ENCODE results near the gene SOX11. TPM values are rescaled to one million over a fixed set of nuclear protein-coding genes. Genes with fewer than 3 reads are reported as not detected.

SOX11 gene
- total RNA-seq, 1 donor from 2014 or later = 0.84 TPM

DNA sequence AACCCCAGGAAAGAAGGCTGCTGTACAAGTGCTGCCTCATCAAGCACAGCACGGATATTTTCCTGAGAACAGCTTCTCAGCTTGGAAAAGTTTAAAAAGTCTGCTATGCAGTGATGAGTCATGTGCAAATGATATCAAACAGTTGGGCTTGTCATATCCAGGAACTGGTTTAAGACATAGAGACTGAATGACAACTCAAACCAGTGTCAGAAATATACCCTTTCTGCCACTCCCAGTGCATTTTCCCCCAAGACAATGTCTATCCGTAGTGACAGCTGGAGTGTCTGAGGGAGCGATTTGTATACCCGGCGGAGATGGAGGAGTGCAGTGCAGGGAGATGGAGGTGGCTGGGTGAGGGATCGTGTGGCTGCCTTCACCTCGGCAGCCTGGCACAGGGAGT is 28.2 kb downstream of the SOX11 start:
- intact Hi-C loops (cut with DNase I) = no loop called here
- Histone ChIP-seq H3K27me3 (no peaks in the 10 kb centered on the region), H3K27ac (no peak overlapping the region), H3K4me3 (no peak overlapping the region), H3K4me1 (no peaks in the 10 kb centered on the region), H3K9me3 (no peaks in the 10 kb centered on the region), H3K36me3 (no peaks in the 10 kb centered on the region)
- ATAC-seq = no peak
- TF ChIP-seq, protein P1, sequence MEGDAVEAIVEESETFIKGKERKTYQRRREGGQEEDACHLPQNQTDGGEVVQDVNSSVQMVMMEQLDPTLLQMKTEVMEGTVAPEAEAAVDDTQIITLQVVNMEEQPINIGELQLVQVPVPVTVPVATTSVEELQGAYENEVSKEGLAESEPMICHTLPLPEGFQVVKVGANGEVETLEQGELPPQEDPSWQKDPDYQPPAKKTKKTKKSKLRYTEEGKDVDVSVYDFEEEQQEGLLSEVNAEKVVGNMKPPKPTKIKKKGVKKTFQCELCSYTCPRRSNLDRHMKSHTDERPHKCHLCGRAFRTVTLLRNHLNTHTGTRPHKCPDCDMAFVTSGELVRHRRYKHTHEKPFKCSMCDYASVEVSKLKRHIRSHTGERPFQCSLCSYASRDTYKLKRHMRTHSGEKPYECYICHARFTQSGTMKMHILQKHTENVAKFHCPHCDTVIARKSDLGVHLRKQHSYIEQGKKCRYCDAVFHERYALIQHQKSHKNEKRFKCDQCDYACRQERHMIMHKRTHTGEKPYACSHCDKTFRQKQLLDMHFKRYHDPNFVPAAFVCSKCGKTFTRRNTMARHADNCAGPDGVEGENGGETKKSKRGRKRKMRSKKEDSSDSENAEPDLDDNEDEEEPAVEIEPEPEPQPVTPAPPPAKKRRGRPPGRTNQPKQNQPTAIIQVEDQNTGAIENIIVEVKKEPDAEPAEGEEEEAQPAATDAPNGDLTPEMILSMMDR (IDR thresholded peaks at IDR 0.05) = no peak
- DNase-seq = no peak

DNA sequence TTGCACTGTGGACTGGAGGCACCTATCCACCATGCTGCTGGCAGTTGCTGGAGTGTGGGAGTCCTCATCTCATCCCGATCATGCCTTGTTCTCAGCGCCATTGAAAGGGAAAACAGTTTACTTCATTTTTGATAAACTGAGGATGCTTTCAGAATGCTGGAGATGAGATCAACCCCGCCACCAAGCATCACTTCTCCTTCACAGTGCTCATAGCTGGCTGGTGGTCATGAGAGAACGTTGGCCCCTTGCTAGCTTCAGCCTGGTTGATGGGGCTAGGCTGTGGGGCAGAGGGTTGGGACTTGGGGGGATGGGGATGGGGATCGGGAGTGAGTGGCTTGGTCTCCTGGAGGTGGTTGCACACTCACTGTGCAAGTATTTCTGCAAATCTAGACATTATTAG is 30.1 kb downstream of the SOX11 start:
- Histone ChIP-seq H3K27ac (no peak overlapping the region), H3K27me3 (no peaks in the 10 kb centered on the region), H3K4me3 (no peak overlapping the region), H3K36me3 (no peaks in the 10 kb centered on the region), H3K9me3 (no peaks in the 10 kb centered on the region), H3K4me1 (no peaks in the 10 kb centered on the region)
- DNase-seq (no peak), ATAC-seq (no peak)
- TF ChIP-seq, protein P1 (IDR thresholded peaks at IDR 0.05) = no peak
- intact Hi-C loops (cut with DNase I) = no loop called here

DNA sequence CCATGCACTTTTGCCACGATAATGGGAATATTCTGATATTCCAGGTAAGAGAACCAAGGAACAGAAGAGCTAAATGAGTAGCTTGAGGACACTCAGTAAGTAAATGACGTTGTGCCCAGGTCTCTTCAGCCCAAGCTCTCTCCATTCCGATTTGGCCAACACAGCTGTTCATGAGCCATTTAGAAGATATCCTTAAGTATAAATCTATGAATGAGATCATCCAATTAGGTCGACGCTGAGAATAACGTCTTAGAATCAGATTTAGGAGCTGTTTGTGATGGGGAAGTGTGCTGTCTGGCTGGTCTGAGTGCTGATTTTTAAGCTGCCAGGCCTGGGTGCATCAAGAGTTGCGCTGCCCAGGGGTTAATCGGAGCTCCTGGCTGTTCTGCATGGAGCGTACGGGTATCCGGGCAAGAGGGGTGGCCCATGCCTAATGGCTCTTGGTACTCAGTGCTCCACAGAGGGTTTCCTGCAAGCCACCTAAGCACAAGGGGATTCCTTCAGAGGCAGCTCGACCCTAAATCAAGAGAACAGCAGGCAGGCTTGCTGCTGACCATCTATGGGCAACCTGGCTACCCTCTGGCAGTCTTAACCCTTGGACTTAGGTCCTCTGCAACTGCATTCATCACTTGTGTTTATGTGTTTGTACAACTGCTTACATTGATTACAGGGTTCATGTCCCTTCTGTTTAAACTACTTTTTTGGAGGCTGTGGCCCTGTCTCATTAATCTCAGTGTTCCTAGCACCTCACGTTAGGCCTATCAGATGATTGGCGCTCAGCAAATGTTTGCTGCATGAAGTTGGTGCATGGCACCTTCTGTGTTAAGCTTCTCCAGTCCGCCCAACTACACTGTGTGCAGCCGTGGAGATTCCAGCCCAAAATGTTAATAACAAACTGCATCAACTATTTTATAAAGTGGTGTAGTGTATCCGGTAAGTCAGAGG is 31.9 kb downstream of the SOX11 start:
- intact Hi-C loops (cut with DNase I) = no loop called here
- H3K4me1 ChIP-seq = no peaks in the 10 kb centered on the region
- no peaks in the 10 kb centered on the region for H3K9me3 ChIP-seq

DNA sequence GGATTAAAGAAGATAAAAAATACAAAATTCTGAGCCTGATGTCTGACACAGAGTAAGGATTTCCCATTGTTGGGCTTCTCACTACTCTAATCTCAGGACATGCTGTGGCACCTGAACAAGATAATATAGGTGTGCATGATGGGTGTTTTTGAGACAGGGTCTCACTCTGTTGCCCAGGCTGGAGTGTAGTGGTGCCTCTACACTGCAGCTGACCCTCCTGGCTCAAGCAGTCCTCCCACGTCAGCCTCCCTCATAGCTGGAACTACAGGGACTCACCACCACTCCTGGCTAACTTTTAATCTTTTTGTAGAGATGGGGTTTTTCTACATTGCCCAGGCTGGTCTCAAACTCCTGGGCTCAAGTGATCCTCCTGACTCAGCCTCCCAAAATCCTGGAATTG is 32.9 kb downstream of the SOX11 start:
- intact Hi-C loops (cut with DNase I) = no loop called here
- Histone ChIP-seq H3K4me3 (no peak overlapping the region), H3K4me1 (no peaks in the 10 kb centered on the region), H3K36me3 (no peaks in the 10 kb centered on the region), H3K27ac (no peak overlapping the region), H3K9me3 (no peaks in the 10 kb centered on the region), H3K27me3 (no peaks in the 10 kb centered on the region)
- DNase-seq = no peak
- TF ChIP-seq, protein P1 (IDR thresholded peaks at IDR 0.05) = no peak
- no peak for ATAC-seq

More for the DNA sequence above, 31.9 kb downstream of the SOX11 start:
- Histone ChIP-seq H3K27ac (no peak overlapping the region), H3K27me3 (no peaks in the 10 kb centered on the region), H3K4me3 (no peak overlapping the region), H3K36me3 (no peaks in the 10 kb centered on the region)
- no peak for ATAC-seq
- DNase-seq = no peak
- TF ChIP-seq, protein P1 (IDR thresholded peaks at IDR 0.05) = no peak

DNA sequence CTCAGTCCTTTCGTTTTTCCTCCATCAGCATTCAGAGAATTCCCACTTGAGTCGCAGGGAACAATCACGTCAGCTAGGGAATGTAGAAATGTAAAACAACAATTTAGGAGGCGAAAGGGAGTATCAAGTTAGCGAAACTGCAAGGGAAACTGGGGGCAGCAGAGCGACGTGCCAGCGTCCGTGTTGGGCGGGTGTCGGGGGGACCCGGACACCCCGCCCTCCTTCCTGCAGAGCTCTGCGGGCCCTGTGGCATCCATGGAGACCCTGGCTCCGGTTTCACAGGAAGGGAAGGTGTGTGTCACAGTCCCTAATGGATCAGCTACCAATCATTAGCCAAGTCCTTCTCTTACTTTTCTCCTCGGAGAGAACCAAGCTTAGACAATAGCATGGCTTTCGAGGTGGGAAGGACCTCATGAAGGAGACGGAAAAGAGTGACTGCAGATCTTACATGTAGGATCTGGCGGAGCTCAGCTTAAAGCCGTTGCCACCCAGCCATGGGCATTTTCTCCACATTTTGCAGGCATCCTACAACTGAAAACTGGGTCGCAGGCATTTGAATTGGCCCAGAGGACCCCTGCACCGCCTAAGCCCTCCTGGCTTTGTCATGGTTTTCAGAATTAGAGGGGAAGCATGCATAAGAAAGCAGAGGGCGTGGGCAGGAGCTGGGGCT is 33.7 kb downstream of the SOX11 start:
- peak; percentile 48 for ATAC-seq
- H3K36me3 ChIP-seq = no peaks in the 10 kb centered on the region
- H3K9me3 ChIP-seq = no peaks in the 10 kb centered on the region
- H3K27me3 ChIP-seq = no peaks in the 10 kb centered on the region
- H3K4me1 ChIP-seq = no peaks in the 10 kb centered on the region
- H3K27ac ChIP-seq = no peak overlapping the region
- DNase-seq = no peak
- TF ChIP-seq, protein P1 (IDR thresholded peaks at IDR 0.05) = no peak
- intact Hi-C loops (cut with DNase I) = no loop called here
- H3K4me3 ChIP-seq = peak overlapping the region; percentile 19

All from upper lobe of right lung (tissue), 1 donor.